ENCODE data around the gene DOCK8.

Gene DOCK8

DNA sequence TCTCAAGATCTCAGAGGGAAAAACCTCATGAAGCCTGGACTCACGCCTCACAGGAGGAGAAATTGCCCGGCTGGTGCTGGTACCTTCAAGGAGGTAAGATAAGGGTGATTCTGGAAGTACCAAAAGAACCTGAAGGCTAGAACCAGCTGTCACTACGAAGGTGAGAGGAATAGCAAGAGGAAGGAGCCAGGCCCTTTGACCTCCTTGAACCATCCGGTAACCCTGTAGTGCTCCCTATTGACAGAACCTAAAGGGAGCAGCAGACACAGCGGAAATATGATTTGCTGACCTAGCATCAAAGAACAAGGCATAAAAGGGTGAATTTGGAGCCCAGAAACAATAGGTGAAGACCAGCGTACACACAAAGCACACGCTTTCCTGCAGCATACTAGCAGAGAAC lies 92.2 kb downstream of the DOCK8 start:
- no peak for DNase-seq (ENCODE audit: low read depth, low spot score)

DNA sequence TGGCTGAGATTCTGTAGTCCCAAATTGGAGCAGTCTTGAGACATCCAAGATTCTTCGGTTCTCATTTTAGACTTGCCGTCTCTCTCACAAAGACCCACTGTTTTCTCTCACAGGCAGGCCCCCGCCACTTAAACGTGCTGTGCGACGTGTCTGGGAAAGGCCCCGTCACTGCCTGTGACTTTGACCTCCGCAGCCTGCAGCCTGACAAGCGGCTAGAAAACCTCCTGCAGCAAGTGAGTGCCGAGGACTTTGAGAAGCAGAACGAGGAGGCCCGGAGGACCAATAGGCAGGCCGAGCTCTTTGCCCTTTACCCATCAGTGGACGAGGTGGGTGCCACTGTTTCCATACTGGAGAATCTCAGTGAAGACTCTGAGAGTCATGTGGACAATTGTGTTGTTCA lies 97.2 kb downstream of the DOCK8 start:
- DNase-seq (ENCODE audit: low read depth, low spot score): no peak

DNA sequence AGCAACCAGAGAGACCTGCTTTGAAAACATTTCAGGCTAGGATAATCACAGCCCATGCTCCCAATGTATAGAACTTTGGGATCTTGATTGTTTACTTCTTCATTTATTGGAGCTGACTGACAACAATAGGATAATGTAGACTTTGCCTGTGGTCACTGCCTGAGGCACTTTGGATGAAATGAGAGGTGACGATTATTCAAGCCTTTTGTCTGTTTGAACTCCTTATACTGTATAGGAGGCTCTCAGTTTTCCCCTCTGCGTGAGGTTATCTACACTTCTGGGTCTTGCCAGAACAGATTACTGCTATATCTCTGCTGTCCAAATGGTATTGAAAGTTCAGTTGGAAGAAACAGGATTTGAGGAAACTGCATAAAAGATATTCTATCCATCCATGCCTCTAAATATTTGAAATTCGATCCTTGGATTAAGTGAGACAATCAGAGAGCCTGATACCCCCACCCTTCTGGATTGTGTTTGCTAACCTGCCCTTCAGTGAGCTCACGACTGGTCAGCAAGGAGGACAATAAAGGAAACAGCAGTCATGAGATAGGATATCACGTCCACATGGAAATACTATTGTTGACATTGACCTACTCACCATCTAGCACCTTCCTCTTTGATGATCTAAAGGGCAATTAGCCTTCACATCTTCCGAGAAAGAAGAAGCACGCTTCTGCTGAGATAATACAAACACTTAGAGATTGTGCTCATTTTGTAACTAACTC lies 98.1 kb downstream of the DOCK8 start:
- no peak for DNase-seq (ENCODE audit: low read depth, low spot score)

DNA sequence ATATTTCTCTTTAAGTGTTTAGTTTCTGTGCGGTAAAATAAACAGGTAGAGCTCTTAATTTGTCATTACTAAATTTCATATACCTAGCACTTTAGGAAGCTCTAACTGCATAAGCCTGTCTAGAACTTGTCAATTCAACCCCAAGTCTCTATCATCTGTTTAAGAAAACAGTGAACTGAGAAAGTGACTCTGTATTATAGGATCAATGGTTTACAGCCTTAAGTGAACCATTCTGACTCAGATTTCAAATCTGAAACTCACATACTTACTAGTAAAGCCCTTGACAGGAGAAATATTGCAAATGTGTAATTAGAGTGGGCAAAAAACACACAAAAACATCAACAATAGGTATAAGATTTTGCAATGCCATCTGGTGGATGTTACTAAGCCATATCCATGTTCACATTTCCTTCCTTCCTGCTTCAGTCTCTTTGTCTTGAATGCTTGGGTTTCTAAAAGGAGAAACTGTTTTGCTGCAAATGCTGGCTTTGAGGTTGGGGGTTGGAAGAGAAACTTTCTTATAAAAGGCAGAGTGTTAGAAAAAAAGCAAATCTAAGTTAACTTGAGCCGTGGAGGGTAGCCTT lies 101.8 kb downstream of the DOCK8 start:
- no peak for DNase-seq (ENCODE audit: low read depth, low spot score)

DNA sequence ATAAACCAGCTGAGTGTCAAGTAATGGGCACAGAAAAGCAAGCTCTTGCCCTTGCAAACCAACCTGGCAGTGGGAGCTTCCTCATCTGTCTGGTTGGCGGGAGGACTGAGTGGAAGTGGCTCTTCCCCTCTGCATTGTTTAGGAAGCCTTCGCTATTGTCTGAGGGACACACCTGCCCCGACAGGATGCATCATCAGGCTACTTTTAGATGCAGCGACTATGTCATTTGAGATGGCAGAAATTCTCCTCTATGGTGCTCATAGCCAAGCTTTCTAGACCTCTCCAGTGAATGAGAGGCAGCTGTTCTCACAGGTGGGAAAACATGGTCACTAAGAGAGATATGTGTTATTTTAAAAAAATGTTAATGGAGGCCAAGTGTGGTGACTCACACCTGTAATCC lies 104.0 kb downstream of the DOCK8 start:
- DNase-seq (ENCODE audit: low read depth, low spot score): no peak

DNA sequence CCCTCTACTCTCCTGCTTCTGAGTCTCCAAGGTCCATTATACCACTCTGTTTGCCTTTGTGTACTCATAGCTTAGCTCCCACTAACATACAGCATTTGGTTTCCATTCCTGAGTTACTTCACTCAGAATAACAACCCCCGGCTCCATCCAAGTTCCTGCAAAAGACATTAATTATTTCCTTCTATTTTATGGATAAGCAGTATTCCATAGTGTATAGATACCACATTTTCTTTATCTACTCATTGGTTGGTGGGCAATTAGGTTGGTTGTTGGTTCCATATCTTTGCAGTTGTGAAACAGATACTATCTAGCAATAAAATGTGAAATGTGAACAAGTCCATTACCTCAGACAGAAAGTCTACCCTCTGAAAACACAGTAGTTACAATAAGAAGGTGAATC lies 110.3 kb downstream of the DOCK8 start:
- no peak for DNase-seq (ENCODE audit: low read depth, low spot score)

DNA sequence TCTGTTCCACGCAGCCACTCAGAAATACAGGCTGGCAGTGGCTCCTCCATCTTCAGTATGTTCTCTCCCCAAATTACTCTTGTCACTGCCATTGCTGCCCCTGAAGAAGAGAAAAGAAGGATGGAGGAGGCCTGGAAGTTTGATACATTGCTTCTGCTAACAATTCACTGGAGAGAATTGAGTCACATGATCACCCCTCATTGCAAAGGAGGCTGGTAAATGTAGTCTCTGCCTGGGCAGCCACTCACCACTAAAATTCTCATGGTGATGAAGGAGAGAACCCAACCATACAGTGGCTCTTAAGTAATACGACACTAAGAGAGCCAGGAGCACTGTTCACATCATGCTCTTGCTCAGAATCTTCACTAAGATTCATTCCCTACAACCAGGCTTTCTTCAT lies 112.0 kb downstream of the DOCK8 start:
- no peak for DNase-seq (ENCODE audit: low read depth, low spot score)

DNA sequence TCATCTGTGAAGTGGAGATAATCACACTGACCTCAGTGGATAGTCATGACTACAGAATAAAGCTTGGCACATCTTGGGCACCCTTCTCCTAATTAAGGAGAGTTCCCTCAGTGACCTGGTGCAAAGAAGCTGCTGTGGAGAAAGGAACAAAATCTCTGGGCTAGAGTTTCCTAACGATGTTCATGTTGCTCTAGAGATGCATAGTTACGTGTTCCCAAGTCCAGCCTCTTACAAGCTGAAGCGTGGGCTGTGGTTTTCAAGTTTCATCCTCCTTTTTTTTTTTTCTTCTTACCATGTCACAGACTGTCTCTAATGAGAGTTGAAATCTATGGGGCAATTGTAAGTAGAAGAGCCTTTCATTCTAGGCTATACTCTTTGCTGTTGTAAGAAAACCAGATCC lies 113.8 kb downstream of the DOCK8 start:
- no peak for DNase-seq (ENCODE audit: low read depth, low spot score)

DNA sequence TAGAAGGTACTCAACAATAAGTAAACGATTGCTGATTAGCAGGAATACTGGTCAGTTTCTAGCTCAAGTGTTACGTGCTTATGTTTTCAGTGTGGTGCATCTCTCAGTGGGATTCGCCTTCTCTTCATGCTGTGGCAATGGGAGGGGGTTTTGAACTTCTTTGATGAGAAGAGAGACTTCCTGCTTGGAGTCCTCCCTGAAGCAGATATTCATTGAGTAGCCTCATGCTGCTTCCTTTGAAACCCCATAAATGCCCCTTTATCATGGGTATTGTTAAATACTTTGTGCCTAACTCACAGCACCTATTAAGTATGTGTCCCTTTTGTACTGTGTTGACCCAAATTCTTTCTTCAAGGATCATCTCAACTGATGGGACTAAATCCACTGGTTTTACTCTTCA lies 116.5 kb downstream of the DOCK8 start:
- DNase-seq (ENCODE audit: low read depth, low spot score): no peak

DNA sequence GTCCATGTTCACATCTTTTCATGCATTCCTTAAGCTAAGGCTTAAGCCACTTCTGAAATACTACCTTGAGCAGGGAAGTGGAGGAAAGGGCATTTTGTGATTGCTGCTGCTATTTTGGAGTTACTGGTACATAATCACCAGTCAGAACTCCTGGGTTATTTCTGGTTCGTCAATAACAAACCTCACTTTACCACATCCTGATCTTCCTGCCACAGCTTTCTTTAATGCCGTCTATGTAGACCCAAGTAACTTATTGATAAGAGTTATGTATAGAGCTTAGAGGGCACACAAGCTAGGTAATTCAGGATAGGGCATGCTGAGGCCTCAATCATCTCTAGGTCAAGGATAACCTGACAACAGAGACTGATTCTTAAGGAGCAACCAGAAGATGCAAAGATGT lies 120.7 kb downstream of the DOCK8 start:
- no peak for DNase-seq (ENCODE audit: low read depth, low spot score)

DNA sequence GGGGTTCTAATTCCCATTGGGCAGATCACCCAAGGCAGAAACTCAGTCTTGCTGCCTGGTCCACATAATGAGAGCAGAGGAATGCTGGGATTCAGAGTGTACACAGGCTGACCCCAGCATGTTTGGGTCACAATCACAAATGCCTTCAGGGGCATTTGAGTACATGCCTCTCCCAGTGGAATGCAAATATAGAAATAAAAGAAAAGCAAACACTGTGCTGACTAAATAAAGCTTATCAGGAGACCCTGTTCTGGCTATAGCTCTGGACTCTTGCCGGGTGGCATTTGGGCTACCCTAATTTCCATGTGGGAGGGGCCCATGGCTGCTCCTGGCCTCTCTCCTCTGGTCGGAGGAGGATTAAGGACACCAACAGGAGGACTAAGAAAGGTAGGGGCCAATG lies 121.4 kb downstream of the DOCK8 start:
- no peak for DNase-seq (ENCODE audit: low read depth, low spot score)

DNA sequence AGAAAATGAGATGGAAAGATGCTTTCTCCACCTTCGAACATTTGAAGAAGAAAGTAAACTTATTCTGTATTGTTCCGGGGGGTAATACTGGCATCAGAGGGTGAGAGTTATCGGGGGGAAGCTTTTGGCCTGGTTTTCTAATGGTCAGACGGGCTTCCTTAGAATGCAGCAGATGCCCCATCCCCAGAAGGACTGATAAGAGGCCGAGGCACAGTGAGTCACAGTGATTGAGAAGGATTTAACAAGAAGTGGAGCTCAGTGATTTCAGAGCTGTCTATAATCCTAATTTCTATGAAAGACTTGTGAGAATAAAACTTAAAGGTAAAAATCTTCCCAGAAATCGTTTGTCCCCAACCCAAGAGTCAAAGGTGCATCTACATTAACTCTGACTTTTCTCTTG lies 123.9 kb downstream of the DOCK8 start:
- DNase-seq (ENCODE audit: low read depth, low spot score): no peak

DNA sequence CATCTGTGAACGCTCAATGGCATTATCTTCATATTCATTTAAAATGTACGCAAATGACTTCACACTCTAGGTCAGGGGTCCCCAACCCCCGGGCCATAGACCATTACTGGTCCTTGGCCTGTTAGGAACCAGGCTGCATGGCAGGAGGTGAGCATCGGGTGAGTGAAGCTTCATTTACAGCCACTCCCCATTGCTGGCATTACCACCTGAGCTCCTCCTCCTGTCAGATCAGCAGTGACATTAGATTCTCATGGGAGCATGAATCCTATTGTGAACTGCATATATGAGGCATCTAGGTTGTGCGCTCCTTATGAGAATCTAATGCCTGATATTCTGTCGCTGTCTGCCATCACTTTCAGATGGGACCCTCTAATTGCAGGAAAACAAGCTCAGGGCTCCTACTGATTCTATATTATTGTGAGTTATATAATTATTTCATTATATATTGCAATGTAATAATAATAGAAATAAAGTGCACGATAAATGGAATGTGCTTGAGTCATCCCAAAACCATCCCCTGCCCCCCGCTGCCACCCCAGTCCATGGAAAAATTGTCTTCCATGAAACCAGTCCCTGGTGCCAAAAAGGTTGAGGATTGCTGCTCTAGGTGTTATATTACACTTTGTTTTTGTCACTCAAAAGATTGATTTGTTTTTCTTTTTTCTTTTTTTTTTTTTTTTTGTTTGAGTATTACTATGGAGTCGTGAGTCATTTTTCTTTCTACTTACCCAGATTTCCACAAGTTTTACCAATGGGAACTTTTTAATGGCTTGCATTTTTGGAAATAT lies 127.2 kb downstream of the DOCK8 start:
- no peak for DNase-seq (ENCODE audit: low read depth, low spot score)

DNA sequence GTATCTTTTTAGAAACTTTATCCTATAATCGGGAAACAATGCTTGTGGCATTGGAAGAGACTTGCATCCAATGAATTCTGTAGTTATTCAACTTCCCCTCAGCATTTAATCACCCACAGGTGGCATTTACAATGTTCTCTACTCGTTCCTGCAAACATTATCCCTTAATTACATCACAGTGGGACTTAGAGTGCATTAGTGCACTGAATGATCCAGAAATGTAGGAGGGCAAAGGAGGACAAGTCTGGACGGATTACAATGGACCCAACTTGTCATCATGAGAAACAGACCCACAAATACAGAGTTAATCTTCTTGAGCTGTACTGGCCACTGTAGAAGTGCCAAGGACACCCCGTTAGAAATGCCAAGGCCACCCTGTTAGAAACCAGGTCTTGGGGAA lies 129.1 kb downstream of the DOCK8 start:
- no peak for DNase-seq (ENCODE audit: low read depth, low spot score)

DNA sequence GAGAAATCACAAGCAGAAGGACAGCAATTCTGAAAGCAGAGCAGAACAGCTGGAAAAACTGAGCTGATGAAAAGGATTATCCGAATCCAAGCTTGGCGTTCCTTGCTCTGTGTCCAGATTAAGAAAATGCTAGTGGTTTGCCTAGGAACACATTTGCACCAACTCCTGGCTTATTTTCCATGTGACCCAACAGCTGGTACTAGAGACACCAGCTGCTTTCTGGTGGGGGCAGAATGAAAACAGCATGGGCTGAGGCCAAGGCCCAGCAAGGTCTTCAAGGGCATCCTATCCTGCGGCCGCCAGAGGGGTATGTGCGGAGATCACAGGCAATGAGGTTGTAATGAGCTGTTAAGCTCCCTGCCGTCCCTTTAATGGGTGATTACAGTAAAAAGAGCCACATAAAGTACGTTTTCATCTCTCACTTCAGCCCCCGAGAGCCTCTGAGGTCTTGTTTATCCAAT lies 131.5 kb downstream of the DOCK8 start:
- no peak for DNase-seq (ENCODE audit: low read depth, low spot score)

DNA sequence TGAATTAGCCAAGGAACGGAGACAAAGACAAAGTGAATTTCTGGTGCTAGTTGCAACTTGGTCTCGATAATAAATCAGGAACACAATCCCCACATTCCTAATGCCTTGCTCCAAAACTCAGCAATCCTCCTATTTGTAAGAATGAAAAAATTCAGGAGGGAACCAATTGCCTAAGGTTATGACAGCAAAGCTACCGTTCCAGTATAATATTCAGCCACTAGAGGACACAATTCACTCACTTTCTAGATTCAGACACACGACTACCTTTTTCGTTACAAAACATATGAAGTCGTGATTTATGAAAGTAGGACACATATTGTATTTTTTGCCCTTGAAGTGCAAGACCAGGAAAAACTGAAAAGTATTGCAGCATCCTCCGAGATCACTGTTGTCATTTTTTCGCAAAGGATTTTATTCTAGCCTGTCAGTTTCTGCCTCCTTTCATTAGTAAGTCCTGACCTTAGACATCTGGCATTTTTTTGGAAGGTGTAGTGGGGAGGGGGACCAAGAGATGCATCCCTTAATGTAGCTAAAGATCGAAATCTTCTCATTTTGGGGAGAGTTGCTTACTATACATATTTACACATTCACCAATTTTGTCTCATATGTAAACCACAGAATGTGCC lies 133.1 kb downstream of the DOCK8 start:
- no peak for DNase-seq (ENCODE audit: low read depth, low spot score)

DNA sequence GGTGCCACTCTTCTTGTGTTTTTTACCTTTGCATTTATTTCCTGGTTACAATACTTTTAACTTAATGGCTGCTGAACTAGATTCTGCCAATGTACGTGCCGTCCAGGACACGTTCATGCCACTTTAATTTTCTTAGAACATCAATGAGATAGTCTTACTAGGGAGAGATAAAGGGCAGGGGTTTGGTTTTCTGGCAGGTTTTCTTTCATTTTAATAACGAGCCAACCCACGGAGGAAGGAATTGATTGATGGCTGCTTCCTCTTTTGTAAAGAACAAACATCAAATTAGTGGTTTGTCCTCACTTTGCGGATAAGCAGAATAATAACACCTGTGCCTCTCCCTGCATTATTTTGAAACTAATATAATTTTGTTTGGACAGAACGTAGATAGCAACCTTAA lies 135.7 kb downstream of the DOCK8 start:
- no peak for DNase-seq (ENCODE audit: low read depth, low spot score)

DNA sequence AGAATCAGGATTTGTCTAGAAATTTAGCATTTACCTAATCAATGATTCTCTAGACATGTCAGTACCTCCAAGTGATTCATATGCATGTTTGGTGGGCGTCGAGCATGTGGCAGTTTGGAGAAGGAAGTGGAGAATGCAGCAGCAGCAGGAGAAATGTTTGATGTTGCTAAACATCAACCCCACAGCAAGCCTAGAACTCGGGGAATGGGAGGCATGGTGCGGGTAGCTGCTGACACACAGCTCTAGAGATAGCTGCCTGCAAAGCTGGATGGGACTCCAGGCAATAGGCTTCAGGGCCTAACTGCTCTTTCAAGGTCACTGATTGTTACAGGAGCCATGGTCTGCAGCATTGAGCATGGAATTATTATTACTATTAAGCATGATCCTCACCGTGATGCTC lies 137.3 kb downstream of the DOCK8 start:
- no peak for DNase-seq (ENCODE audit: low read depth, low spot score)

DNA sequence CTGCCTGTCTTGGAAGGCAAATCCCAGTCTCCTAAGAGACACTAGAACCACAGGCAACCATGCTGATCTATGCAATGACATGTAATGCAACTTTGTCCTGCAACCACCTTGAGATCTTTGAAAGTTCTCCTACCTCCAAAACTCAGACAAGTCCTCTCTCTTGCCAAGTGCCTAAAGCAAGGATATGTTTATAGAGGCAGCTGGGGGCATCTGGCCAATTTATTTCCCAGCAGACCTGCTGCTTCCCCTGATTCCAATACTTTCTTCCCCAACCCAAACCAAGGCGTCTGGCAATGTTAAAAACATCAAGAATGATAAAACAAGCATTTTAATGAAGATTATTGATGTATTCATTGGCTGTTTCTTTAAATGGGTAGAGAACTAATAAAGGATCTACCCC lies 138.4 kb downstream of the DOCK8 start:
- no peak for DNase-seq (ENCODE audit: low read depth, low spot score)

DNA sequence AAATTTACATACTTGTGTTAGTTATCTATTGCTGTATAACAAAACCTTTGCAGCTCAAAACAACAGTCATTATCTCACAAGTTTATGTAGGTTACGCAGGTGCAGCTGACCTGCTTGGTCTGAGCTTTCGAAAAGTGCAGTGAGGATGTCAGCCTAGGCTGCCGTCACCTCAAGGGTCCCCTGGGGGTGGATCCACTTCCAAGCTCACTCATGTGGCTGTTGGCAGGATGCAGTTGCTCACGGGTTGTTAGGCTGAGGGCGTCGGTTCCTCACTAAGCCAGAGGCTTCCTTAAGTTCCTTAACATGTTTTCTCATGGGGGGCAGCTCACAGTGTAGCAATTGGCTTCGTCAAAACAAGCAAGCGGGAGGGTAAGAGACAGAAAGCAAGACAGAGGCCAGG lies 139.8 kb downstream of the DOCK8 start:
- DNase-seq (ENCODE audit: low read depth, low spot score): no peak

DNA sequence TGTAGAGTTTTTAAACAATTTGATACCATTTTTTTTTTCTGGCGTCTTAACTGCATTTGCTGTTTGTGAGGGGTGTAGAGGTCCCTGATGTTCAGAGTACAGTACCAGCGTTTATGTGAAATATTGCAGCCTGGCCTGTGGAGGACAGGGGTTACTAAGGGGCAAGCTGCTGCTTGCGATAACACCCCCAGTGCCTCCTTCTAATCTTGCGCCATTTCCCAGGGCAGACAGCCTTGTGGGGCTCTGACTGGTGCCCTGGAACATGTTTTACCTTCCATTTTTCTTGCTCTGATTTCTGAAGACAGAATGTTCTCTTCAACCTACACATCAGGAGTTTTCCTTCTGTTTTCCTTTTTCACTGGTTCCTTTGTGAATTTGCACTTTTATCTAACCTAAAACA lies 142.9 kb downstream of the DOCK8 start:
- no peak for DNase-seq (ENCODE audit: low read depth, low spot score)

DNA sequence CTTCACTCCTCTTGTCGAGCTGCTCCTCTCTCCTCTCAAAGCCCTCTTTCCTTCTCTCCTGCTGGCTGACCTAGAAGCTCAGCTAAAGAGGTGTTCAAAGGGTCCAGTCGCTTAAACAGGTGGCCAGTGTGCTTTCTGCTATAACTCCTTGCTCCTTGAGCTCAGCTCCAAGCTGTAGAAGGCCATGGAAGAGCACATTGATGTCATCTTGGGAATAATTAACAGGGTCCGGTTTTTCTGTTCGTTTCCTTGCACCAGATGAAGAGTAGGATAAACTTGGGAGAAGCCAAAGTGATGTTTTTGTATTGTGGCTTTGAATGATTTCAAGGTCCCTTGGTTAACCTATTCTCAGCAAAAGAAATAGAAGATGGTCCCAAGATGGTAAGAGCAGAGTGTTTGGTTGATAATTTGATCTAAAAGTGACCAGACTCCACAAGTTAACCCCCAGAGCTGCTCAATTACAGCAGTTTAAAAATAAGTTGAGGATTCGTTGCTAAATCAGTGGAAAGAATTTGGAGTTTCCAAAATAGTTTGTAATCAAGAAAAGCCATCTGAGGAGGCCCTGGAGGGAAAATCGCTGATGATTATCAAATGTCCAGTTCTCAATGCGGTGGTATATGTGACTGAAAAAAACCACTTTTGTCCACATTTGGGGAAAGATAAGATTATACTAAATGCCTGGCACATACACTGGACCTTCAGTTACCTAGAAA lies 148.1 kb downstream of the DOCK8 start:
- DNase-seq (ENCODE audit: low read depth, low spot score): no peak
